ENCODE results near the gene GPR162. TPM values are rescaled to one million over a fixed set of nuclear protein-coding genes. Genes with fewer than 3 reads are reported as not detected.

GPR162 gene
- total RNA-seq, 1 experiment from 2014 or later = 6.1 TPM

GRCh38 chr12:6837370-6838060 is 15.9 kb downstream of the GPR162 start:
- H3K9me3 ChIP-seq (ENCODE audit: control insufficient read depth, low read depth, low read length) = no peaks in the 10 kb centered on the region
- H2BK5ac ChIP-seq (ENCODE audit: insufficient read length, low read length) = no peak overlapping the region
- H3K56ac ChIP-seq (ENCODE audit: insufficient read length, low read depth, low read length) = no peak overlapping the region
- no peak overlapping the region for H2BK12ac ChIP-seq (ENCODE audit: insufficient read length, low read depth, low read length)
- no peak overlapping the region for H4K8ac ChIP-seq (replicated peaks; ENCODE audit: insufficient read length, low read depth, low read length)
- Mint-ChIP-seq H3K9me3 (no peaks in the 10 kb centered on the region; a peak in 1 of 5 replicates), H3K4me1 (peaks cover 4 to 26% of the 10 kb centered on the region in 2 experiments; a peak in 3 of 4 replicates), H3K36me3 (ENCODE audit: insufficient read depth in 1 of 3, low read depth in 3 of 3) (peaks cover 27 to 68% (median 66%) of the 10 kb centered on the region in 3 experiments; a peak in 6 of 7 replicates), H3K4me3 (no peak overlapping the region), H3K27ac (no peak overlapping the region), H3K27me3 (ENCODE audit: low read depth) (no peaks in the 10 kb centered on the region)
- H3K4me1 ChIP-seq (ENCODE audit: insufficient read depth, low read length) = no peaks in the 10 kb centered on the region
- no peak overlapping the region for H3K18ac ChIP-seq (ENCODE audit: insufficient read length, low read depth, low read length)
- no peaks in the 10 kb centered on the region for H3K79me2 ChIP-seq (ENCODE audit: insufficient read depth, low read length)
- no peak for DNase-seq
- H3K4ac ChIP-seq (ENCODE audit: low read depth, low read length) = no peak overlapping the region
- H4K20me1 ChIP-seq (ENCODE audit: control insufficient read depth, insufficient read depth, insufficient read length) = no peaks in the 10 kb centered on the region
- H3K9ac ChIP-seq (ENCODE audit: extremely low read depth, insufficient read length, low read length) = no peak overlapping the region
- H3K23me2 ChIP-seq (ENCODE audit: insufficient read length, low read depth, low read length, poor library complexity, severe bottlenecking) = no peaks in the 10 kb centered on the region
- no peaks in the 10 kb centered on the region for H3K27me3 ChIP-seq (ENCODE audit: insufficient read depth, low read length)
- no peak overlapping the region for H2BK20ac ChIP-seq (ENCODE audit: low read depth, low read length, poor library complexity, severe bottlenecking)
- no CpG with 5 or more reads among the region's 26 CpGs for WGBS (ENCODE audit: extremely low coverage, insufficient read length, low lambda C conversion rate)
- H2BK15ac ChIP-seq (ENCODE audit: low read depth, low read length) = no peak overlapping the region
- no peak overlapping the region for H3K14ac ChIP-seq (ENCODE audit: insufficient read depth, low read length)
- H3T11ph ChIP-seq (ENCODE audit: low read length) = no peak overlapping the region
- no peak overlapping the region for H2AFZ ChIP-seq (ENCODE audit: low read length)
- TF ChIP-seq CTCF (conservative IDR thresholded peaks at IDR 0.05) = no peak
- H2AK5ac ChIP-seq (ENCODE audit: insufficient read length, low read length) = no peak overlapping the region
- H2BK120ac ChIP-seq (ENCODE audit: low read depth, low read length, poor library complexity, severe bottlenecking) = no peak overlapping the region
- no peak overlapping the region for H4K5ac ChIP-seq (ENCODE audit: insufficient read length, low read depth, low read length)
- H3K79me1 ChIP-seq (ENCODE audit: insufficient read depth, low read depth, low read length, poor library complexity, severe bottlenecking) = no peaks in the 10 kb centered on the region
- H3K27ac ChIP-seq (ENCODE audit: insufficient read length, low read depth, low read length) = no peak overlapping the region
- no peak overlapping the region for H3K4me2 ChIP-seq (ENCODE audit: insufficient read depth, insufficient read length, low read length)
- no peak overlapping the region for H4K91ac ChIP-seq (ENCODE audit: insufficient read length, low read depth, low read length)
- H3K23ac ChIP-seq (ENCODE audit: insufficient read length, low read depth, low read length) = no peak overlapping the region
